HG03342 (cell line): Measurements from ENCODE around the gene KCNS1.

ENCODE experiments used
- ATAC-seq: cut with Tn5 transposase; IDR thresholded peaks from one replicate; pipeline ENCODE4 v1.9.1; 2021; ENCODE audit warnings: mild to moderate bottlenecking, moderate library complexity; ENCODE audit not compliant: unreplicated experiment

KCNS1 gene

GRCh38 chr20:45052698-45053429 is 48.1 kb downstream of the KCNS1 start:
- ATAC-seq = peak; percentile 56

GRCh38 chr20:45051204-45052060 is 49.5 kb downstream of the KCNS1 start:
- no peak for ATAC-seq

- ATAC-seq = no peak
Observed at GRCh38 chr20:45049904-45050471, 50.9 kb downstream of the KCNS1 start.

- no peak for ATAC-seq
Observed at GRCh38 chr20:45049438-45049837, 51.5 kb downstream of the KCNS1 start.

GRCh38 chr20:45047581-45048119 is 53.3 kb downstream of the KCNS1 start:
- ATAC-seq = no peak

GRCh38 chr20:45044601-45045000 is 56.3 kb downstream of the KCNS1 start:
- no peak for ATAC-seq

- no peak for ATAC-seq
Observed at GRCh38 chr20:45044084-45044573, 56.8 kb downstream of the KCNS1 start.

GRCh38 chr20:45042978-45043377 is 57.9 kb downstream of the KCNS1 start:
- ATAC-seq = no peak
